ENCODE measurements around the gene POU3F3.

POU3F3 gene

DNA sequence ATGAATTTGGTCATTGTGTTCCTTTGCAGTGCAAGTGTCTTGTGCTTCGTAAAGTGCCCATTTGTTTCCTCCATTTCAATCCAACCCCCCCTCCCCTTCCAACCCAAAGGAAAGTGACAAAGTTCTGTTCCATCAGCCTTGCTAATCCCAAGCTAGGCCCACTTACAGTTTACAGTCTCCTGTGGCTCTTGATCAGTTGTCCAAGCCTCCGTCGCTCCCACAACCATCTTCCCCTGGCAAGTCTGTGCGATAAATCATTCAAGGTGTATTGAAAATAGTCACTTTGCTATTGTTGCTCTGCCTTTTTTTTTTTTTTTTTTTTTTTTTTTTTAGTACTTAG is 6.5 kb downstream of the POU3F3 start:
- no peak for DNase-seq (ENCODE audit: low read depth)

GRCh38 chr2:104861351-104862057 is 7.6 kb downstream of the POU3F3 start:
- DNase-seq (ENCODE audit: low read depth), result no peak

DNA sequence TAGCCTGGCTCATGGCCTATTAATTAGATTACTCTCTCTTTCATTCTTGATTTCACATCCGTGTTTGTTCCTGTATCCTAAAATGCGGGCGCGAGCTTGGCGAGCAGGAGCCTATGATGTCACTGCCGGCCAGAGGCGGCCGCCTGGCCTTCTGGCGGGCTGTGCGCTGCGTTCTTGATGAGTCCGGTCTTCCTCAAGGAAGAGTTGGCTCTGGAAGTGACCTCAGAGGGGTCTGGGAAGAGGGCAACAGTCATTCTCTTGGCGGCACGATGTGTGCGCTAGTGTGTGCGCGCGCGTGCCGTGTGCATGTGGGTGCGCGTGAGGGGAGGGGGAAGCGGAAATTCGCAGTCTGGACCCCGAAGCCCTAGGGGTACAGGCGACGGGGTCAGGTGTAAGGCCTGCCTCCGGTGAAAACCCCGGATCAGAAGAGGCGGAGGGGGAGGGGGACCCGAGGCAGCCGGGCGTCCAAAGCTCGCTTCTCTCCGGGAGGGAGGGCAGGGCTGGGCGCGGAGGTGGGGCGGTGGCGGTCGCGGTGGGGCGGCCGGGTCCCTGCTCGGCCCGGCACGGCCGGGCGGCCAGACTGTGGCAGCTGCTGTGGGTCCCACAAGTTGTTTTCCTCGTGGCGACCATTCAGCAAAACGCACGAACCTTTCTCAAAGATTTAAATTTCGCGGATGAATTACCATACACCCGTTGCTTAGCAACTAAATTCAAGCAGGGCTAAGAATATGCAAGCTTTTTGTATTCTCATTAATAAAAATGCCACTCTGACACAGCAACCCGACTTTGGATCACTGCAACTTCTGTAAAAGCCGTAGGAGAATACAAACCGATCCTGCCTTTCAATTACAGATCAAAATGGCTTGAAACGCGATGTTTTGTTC is 8.4 kb downstream of the POU3F3 start:
- DNase-seq (ENCODE audit: low read depth), result no peak

GRCh38 chr2:104863146-104863467 is 9.2 kb downstream of the POU3F3 start:
- no peak for DNase-seq (ENCODE audit: low read depth)

GRCh38 chr2:104863468-104864279 is 9.8 kb downstream of the POU3F3 start:
- no peak for DNase-seq (ENCODE audit: low read depth)

GRCh38 chr2:104864280-104865095 is 10.6 kb downstream of the POU3F3 start:
- DNase-seq (ENCODE audit: low read depth), result no peak

GRCh38 chr2:104865096-104865470 is 11.2 kb downstream of the POU3F3 start:
- no peak for DNase-seq (ENCODE audit: low read depth)

GRCh38 chr2:104866122-104866864 is 12.4 kb downstream of the POU3F3 start:
- no peak for DNase-seq (ENCODE audit: low read depth)

- no peak for DNase-seq (ENCODE audit: low read depth)
Observed at GRCh38 chr2:104866883-104867812, 13.2 kb downstream of the POU3F3 start.

GRCh38 chr2:104867813-104868504 is 14.0 kb downstream of the POU3F3 start:
- DNase-seq (ENCODE audit: low read depth), result no peak

- no peak for DNase-seq (ENCODE audit: low read depth)
Observed at GRCh38 chr2:104868505-104868866, 14.6 kb downstream of the POU3F3 start.

GRCh38 chr2:104870100-104870975 is 16.4 kb downstream of the POU3F3 start:
- DNase-seq (ENCODE audit: low read depth), result no peak

- no peak for DNase-seq (ENCODE audit: low read depth)
Observed at GRCh38 chr2:104871649-104871971, 17.7 kb downstream of the POU3F3 start.

- DNase-seq (ENCODE audit: low read depth), result no peak
Observed at GRCh38 chr2:104871972-104872865, 18.3 kb downstream of the POU3F3 start.

DNA sequence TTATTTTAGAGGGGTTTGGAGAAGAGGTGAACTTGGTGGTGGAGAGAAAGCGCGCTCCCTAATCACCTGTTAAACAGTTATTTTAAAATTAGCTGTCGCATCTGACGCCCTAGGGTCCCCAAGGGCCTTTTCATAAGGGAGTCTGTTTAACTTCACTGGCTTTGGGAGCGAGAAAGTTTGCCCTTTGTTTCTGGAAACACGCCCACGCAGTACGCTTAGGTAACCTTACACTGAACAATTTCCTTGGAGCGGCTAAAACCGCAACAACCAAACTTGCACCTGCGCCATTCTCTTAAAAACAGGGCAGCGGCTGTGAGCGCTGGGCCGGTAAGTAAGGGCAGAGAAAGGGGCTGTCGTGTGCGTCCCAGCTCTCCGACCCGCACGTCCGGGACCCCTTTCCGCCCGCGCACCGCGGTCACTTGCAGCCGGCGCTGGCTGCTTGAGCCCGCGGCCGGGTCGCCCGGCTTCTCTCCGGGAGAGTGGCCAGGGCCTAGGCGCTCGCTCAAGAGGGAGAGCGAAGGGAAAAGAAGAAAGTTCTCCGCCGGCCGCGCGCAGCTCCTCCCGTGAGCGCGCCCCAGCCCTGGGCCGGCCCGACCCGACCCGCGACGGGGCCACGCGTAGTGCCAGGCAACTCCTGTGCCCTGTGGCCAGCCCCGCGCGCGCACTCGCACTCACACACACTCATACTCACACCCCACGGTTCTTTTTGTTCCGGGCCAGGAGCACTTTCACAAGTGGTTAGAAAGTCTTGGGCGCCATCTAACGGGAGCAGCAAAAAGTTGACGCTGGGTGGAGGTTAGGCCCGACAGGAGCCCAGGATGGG is 19.2 kb downstream of the POU3F3 start:
- DNase-seq (ENCODE audit: low read depth), result no peak

GRCh38 chr2:104873689-104874054 is 19.8 kb downstream of the POU3F3 start:
- no peak for DNase-seq (ENCODE audit: low read depth)

GRCh38 chr2:104874230-104874629 is 20.3 kb downstream of the POU3F3 start:
- DNase-seq (ENCODE audit: low read depth), result no peak
